ENCODE results near the gene NBEAL1. TPM values are rescaled to one million over a fixed set of nuclear protein-coding genes. Genes with fewer than 3 reads are reported as not detected.
"Not testable (repeated sequence)": the region's sequence is repeated elsewhere in the genome, so short reads cannot be mapped to it uniquely, and the experiment has no call there.

The NBEAL1 gene
- total RNA-seq, 3 donors from 2014 or later = 55.0 to 107 (median 81.0) TPM

DNA sequence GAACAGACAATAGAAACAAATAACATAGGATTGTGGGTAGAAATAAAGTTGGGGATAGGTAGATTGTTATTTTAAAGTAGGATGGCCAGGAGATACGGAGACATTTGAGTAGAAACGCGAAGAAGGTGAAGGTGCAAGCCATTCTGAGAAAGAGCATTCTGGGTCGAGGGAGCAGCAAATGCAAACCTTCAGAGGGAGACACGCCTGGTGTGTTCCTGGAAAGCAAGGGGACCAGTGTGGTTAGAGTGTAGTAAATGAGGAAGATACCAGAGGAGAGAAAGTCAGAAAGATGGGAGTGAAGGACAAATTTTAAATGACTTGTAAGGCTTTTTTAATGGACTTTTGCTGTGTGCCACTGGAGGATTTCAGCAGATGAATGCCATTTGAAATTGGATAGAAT lies 225.8 kb downstream of the NBEAL1 start:
- Histone ChIP-seq H3K36me3 (ENCODE audit: low read depth) (no peaks in the 10 kb centered on the region), H3K4me3 (no peak overlapping the region), H3K4me1 (ENCODE audit: low read depth) (peaks cover 9% of the 10 kb centered on the region), H3K9me3 (no peaks in the 10 kb centered on the region)
- ATAC-seq (no peak), DNase-seq (no peak)
- TF ChIP-seq, protein P1, sequence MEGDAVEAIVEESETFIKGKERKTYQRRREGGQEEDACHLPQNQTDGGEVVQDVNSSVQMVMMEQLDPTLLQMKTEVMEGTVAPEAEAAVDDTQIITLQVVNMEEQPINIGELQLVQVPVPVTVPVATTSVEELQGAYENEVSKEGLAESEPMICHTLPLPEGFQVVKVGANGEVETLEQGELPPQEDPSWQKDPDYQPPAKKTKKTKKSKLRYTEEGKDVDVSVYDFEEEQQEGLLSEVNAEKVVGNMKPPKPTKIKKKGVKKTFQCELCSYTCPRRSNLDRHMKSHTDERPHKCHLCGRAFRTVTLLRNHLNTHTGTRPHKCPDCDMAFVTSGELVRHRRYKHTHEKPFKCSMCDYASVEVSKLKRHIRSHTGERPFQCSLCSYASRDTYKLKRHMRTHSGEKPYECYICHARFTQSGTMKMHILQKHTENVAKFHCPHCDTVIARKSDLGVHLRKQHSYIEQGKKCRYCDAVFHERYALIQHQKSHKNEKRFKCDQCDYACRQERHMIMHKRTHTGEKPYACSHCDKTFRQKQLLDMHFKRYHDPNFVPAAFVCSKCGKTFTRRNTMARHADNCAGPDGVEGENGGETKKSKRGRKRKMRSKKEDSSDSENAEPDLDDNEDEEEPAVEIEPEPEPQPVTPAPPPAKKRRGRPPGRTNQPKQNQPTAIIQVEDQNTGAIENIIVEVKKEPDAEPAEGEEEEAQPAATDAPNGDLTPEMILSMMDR (IDR thresholded peaks at IDR 0.05) = no peak
- intact Hi-C loops (cut with DNase I, micrococcal nuclease) = no loop called here

DNA sequence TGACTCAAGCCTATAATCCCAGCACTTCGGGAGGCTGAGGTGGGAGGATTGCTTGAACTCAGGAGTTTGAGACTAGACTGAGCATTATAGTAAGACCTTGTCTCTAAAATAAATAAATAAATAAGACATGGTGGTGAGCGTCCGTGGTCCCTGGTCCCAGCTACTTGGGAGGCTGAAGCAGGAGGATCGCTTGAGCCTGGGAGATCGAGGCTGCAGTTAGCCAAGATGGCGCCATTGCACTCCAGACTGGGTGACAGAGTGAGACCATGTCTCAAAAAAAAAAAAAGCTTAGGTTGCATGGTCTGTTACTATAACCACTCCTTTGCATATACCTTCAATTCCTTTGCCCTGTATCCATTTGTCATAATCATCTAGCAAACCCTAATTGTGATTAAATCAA lies 227.8 kb downstream of the NBEAL1 start:
- H3K9me3 ChIP-seq = no peaks in the 10 kb centered on the region
- H3K36me3 ChIP-seq (ENCODE audit: low read depth) = no peaks in the 10 kb centered on the region
- DNase-seq = no peak
- ATAC-seq = no peak
- peaks cover 9% of the 10 kb centered on the region for H3K4me1 ChIP-seq (ENCODE audit: low read depth)
- TF ChIP-seq, protein P1 (IDR thresholded peaks at IDR 0.05) = no peak
- H3K4me3 ChIP-seq = no peak overlapping the region
- intact Hi-C loops (cut with DNase I, micrococcal nuclease) = no loop called here

DNA sequence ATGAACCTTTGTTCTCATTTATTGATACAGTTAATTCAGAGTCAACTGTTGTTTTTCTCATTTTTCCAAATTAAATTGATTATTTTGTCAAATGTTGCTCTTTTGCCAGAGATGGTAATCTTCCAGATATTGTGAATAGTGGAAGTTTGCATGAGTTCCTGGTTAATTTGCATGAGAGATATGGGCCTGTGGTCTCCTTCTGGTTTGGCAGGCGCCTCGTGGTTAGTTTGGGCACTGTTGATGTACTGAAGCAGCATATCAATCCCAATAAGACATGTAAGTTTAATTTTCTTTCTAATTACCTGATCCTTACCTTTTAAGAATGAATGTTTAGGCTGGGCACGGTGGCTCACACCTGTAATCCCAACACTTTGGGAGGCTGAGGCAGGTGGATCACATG lies 232.0 kb downstream of the NBEAL1 start:
- Histone ChIP-seq H3K4me3 (no peak overlapping the region), H3K9me3 (no peaks in the 10 kb centered on the region), H3K36me3 (ENCODE audit: low read depth) (no peaks in the 10 kb centered on the region), H3K4me1 (ENCODE audit: low read depth) (no peaks in the 10 kb centered on the region)
- TF ChIP-seq, protein P1 (IDR thresholded peaks at IDR 0.05) = no peak
- DNase-seq = no peak
- intact Hi-C loops (cut with DNase I, micrococcal nuclease) = no loop called here
- no peak for ATAC-seq

DNA sequence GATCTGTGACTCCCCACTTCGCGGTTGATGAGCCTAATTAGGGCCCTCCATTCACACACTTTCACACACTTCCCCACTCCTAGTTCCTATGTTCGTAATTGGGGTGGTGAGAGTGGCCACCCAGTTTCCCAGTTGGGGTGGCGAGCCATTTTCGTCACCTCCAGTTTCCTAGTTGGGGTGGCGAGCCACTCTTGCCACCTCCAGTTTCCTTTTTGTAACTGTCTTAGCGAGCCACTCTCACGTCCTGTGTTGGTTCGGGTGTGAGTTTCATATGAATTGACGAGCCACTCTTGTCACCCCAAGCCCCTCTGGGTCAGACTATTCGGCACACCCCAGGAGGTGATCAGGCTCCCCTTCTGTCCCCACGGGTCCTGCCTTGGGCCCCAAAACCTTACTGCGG lies 238.1 kb downstream of the NBEAL1 start:
- H3K4me1 ChIP-seq (ENCODE audit: low read depth) = no peaks in the 10 kb centered on the region
- H3K9me3 ChIP-seq = no peaks in the 10 kb centered on the region
- intact Hi-C loops (cut with DNase I, micrococcal nuclease) = no loop called here
- no peak overlapping the region for H3K4me3 ChIP-seq
- H3K36me3 ChIP-seq (ENCODE audit: low read depth) = peaks cover 8% of the 10 kb centered on the region
- TF ChIP-seq, protein P1 (IDR thresholded peaks at IDR 0.05) = no peak
- ATAC-seq = no peak
- no peak for DNase-seq

DNA sequence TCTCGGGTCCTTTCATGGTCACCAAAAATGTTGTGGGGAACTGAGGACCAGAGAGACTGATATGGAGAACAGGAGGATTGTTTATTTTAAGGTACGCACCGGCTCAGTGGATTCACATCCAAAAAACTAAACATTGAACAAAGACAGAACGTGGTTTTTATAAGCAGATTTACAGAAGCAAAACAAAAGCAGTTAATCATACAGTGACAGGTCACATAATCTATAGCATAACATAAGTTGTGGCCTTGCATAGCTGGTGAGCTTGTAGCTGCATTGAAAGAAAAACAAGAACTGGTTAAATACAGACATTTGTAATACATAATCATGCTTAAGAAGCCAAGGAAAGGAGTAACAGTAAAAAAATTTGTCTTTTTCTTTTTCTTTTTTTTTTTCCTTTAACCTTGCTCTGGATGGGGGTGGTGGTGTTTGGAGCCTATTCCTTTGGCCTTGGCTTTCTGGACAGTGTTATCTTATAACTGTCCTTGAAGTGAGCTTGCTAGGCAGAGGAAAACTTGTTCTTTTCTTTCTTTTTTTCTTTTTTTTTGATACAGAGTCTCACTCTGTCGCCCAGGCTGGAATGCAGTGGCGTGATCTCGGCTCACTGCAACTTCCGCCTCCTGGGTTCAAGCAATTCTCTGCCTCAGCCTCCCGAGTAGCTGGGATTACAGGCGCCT lies 238.9 kb downstream of the NBEAL1 start:
- H3K4me1 ChIP-seq (ENCODE audit: low read depth); intact Hi-C loops (cut with DNase I, micrococcal nuclease); DNase-seq; ATAC-seq; H3K4me3 ChIP-seq; H3K9me3 ChIP-seq; H3K36me3 ChIP-seq (ENCODE audit: low read depth): not testable (repeated sequence)

DNA sequence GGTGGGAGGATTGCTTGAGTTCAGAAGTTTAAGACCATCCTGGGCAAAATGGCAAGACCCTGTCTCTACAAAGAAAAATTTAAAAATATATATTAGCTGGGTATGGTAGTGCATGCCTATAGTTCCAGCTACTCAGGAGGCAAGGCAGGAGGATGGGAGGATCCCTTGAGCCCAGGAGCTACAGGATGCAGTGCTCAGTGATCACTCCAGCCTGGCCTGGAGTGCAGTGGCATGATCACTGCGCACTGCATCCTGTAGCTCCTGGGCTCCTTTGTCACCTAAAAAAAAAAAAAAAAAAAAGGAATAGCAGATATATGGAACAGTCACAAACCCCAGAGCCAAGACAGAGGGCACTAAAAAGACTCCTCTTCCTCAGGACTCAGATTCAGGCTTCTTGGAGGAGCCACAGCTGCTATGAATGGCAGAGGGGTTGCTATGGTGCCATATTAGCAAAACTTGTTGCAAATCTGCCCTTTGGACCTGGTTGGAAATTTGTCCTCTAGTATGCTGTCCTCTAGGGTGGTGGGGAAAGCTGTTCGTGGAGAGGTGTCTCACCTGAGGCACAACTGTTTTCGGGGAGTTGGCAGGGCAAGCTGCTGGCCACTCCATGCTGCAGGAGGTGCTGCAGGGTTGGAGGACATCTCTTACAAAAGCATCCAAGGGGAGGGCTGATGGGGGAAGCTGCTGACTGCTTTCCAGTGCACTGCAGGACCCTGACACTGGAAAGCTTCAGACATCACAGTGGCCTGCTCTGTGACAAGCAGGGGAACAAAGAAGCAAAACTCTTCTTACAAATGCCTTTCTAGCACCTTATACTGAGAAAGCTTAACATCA lies 246.9 kb downstream of the NBEAL1 start:
- DNase-seq (no peak), ATAC-seq (no peak)
- Histone ChIP-seq H3K4me3 (no peak overlapping the region), H3K36me3 (ENCODE audit: low read depth) (no peaks in the 10 kb centered on the region), H3K9me3 (no peaks in the 10 kb centered on the region), H3K4me1 (ENCODE audit: low read depth) (no peaks in the 10 kb centered on the region)
- TF ChIP-seq, protein P1 (IDR thresholded peaks at IDR 0.05) = no peak
- intact Hi-C loops (cut with DNase I, micrococcal nuclease) = no loop called here

All from mucosa of descending colon (tissue), 3 donors.